ENCODE measurements around the gene HDAC4. TPM values are rescaled to one million over a fixed set of nuclear protein-coding genes. Genes with fewer than 3 reads are reported as not detected.

The HDAC4 gene
- total and polyA plus RNA-seq, 2 experiments from 2014 or later, result 8.1 to 41.8 TPM

DNA sequence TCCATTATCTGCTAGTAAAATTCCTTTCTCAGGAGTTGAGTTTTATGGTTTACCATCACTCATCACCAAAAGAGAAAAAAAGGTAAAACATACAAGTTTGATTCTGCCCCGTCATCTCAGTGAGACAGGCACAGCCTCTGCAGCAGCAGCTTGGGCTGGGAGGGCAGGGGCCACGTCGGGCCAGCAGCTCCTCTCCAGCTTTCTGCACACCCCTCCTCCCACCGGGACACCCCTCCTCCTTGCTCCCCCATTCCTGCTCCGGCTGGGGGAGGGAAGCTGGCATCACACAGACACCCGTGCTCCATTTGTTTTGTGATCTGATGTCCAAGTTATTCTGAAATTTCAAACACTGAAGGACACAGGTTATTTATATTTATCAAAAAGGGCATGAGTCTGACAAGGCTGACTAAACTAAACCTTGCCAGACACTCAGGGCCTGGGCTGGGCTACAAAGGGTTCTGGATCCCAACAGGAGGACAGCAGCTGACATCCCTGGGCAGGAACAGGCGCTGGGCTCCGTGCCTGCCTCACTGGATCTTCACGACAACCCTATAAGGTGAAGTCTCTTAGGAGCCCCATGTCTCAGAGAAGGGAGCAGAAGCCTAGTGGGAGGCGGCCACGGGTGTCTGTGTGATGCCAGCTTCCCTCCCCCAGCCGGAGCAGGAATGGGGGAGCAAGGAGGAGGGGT, 71.4 kb downstream of the HDAC4 start (continued):
- TF ChIP-seq, protein P1, sequence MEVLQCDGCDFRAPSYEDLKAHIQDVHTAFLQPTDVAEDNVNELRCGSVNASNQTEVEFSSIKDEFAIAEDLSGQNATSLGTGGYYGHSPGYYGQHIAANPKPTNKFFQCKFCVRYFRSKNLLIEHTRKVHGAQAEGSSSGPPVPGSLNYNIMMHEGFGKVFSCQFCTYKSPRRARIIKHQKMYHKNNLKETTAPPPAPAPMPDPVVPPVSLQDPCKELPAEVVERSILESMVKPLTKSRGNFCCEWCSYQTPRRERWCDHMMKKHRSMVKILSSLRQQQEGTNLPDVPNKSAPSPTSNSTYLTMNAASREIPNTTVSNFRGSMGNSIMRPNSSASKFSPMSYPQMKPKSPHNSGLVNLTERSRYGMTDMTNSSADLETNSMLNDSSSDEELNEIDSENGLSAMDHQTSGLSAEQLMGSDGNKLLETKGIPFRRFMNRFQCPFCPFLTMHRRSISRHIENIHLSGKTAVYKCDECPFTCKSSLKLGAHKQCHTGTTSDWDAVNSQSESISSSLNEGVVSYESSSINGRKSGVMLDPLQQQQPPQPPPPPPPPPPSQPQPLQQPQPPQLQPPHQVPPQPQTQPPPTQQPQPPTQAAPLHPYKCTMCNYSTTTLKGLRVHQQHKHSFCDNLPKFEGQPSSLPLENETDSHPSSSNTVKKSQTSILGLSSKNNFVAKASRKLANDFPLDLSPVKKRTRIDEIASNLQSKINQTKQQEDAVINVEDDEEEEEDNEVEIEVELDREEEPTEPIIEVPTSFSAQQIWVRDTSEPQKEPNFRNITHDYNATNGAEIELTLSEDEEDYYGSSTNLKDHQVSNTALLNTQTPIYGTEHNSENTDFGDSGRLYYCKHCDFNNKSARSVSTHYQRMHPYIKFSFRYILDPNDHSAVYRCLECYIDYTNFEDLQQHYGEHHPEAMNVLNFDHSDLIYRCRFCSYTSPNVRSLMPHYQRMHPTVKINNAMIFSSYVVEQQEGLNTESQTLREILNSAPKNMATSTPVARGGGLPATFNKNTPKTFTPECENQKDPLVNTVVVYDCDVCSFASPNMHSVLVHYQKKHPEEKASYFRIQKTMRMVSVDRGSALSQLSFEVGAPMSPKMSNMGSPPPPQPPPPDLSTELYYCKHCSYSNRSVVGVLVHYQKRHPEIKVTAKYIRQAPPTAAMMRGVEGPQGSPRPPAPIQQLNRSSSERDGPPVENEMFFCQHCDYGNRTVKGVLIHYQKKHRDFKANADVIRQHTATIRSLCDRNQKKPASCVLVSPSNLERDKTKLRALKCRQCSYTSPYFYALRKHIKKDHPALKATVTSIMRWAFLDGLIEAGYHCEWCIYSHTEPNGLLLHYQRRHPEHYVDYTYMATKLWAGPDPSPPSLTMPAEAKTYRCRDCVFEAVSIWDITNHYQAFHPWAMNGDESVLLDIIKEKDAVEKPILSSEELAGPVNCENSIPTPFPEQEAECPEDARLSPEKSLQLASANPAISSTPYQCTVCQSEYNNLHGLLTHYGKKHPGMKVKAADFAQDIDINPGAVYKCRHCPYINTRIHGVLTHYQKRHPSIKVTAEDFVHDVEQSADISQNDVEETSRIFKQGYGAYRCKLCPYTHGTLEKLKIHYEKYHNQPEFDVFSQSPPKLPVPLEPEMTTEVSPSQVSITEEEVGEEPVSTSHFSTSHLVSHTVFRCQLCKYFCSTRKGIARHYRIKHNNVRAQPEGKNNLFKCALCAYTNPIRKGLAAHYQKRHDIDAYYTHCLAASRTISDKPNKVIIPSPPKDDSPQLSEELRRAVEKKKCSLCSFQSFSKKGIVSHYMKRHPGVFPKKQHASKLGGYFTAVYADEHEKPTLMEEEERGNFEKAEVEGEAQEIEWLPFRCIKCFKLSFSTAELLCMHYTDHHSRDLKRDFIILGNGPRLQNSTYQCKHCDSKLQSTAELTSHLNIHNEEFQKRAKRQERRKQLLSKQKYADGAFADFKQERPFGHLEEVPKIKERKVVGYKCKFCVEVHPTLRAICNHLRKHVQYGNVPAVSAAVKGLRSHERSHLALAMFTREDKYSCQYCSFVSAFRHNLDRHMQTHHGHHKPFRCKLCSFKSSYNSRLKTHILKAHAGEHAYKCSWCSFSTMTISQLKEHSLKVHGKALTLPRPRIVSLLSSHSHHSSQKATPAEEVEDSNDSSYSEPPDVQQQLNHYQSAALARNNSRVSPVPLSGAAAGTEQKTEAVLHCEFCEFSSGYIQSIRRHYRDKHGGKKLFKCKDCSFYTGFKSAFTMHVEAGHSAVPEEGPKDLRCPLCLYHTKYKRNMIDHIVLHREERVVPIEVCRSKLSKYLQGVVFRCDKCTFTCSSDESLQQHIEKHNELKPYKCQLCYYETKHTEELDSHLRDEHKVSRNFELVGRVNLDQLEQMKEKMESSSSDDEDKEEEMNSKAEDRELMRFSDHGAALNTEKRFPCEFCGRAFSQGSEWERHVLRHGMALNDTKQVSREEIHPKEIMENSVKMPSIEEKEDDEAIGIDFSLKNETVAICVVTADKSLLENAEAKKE (CRISPR knock-in tag; IDR thresholded peaks at IDR 0.05), result no peak
- TF ChIP-seq POLR2AphosphoS5 (IDR thresholded peaks at IDR 0.05; ENCODE audit: low read depth) (no peak), ZNF331 (CRISPR knock-in tag; IDR thresholded peaks at IDR 0.05; ENCODE audit: low read depth) (no peak), JUNB (IDR thresholded peaks at IDR 0.05; ENCODE audit: unreplicated experiment) (no peak), EZH2 (IDR thresholded peaks at IDR 0.05; ENCODE audit: low read depth, unreplicated experiment) (no peak), EZH2phosphoT487 (IDR thresholded peaks at IDR 0.05; ENCODE audit: unreplicated experiment) (no peak)

DNA sequence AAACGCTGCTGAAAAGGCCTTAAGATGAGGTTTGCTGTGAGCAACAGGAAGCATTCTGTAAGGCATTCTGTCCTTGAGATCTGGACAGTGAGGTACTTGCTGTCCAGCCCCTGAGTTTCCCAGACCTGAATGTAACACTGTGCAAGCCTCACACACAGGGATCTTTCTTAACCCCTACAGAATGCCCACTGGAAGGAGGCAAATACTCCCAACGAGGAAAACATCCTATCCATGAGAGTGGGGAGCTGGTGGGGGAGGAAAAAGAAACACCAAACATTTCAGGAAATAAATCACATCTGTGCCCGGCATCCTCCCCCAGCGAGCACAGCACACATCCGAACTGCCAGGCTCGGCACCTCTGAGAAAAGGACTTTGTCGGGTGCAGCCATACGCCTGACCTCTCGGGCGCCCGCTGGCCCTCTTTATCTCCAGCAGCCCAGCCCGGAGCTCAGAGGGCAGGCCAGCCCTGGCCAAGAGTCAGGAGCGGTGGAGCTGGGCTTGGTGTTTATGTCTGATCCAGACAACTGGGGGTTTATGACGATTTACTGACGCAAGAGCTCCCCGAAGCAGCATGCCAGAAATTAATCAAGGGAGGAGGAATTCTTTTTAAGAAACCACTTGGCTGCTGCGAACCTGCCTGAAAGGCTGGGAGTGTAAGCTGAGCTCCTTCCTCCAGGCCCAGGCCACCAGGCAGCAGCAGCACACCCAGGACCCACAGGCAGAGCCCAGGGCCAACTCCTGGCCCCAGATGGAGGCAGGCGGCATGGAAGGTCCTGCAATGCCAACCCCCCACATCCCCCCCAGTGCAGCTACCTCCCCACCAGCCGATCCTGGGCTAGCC, 72.2 kb downstream of the HDAC4 start:
- ATAC-seq (peak; percentile 57), DNase-seq (ENCODE audit: low spot score) (no peak)
- Mint-ChIP-seq H3K4me3 (no peak overlapping the region), H3K9me3 (no peaks in the 10 kb centered on the region), H3K27me3 (ENCODE audit: insufficient read depth, low read depth, poor library complexity) (peaks cover 2% of the 10 kb centered on the region), H3K27ac (peak overlapping the region; percentile 87; the same call in 1 of the 2 replicates), H3K4me1 (peaks cover 49% of the 10 kb centered on the region), H3K36me3 (ENCODE audit: low read depth) (no peaks in the 10 kb centered on the region; the same call in 1 of the 3 replicates)
- Histone ChIP-seq H3K79me2 (replicated peaks; ENCODE audit: insufficient read depth) (peaks cover 92% of the 10 kb centered on the region), H3K27ac (ENCODE audit: low read depth) (0 out of 2 replicates have a peak overlapping the region, but pooled peaks have one; percentile 63), H3F3A (replicated peaks; ENCODE audit: low read depth) (no peaks in the 10 kb centered on the region), H3K4me2 (no peak overlapping the region), H3K27me3 (ENCODE audit: insufficient read depth) (no peaks in the 10 kb centered on the region), H3K4me1 (ENCODE audit: insufficient read depth) (peaks cover 9% of the 10 kb centered on the region; the same call in 1 of the 2 replicates), H4K20me1 (replicated peaks; ENCODE audit: insufficient read depth) (peaks cover 4% of the 10 kb centered on the region; the same call in 1 of the 2 replicates), H3K9me2 (ENCODE audit: insufficient read depth) (no peaks in the 10 kb centered on the region), H3K4me3 (no peak overlapping the region), H3K36me3 (ENCODE audit: insufficient read depth) (no peaks in the 10 kb centered on the region), H2AFZ (no peak overlapping the region)
- TF ChIP-seq CREB1 (CRISPR knock-in tag; IDR thresholded peaks at IDR 0.05; ENCODE audit: low read depth) (no peak), JUNB (IDR thresholded peaks at IDR 0.05; ENCODE audit: unreplicated experiment) (no peak), ZNF331 (CRISPR knock-in tag; IDR thresholded peaks at IDR 0.05; ENCODE audit: low read depth) (no peak), EZH2phosphoT487 (IDR thresholded peaks at IDR 0.05; ENCODE audit: unreplicated experiment) (no peak)
- TF ChIP-seq, protein P2, sequence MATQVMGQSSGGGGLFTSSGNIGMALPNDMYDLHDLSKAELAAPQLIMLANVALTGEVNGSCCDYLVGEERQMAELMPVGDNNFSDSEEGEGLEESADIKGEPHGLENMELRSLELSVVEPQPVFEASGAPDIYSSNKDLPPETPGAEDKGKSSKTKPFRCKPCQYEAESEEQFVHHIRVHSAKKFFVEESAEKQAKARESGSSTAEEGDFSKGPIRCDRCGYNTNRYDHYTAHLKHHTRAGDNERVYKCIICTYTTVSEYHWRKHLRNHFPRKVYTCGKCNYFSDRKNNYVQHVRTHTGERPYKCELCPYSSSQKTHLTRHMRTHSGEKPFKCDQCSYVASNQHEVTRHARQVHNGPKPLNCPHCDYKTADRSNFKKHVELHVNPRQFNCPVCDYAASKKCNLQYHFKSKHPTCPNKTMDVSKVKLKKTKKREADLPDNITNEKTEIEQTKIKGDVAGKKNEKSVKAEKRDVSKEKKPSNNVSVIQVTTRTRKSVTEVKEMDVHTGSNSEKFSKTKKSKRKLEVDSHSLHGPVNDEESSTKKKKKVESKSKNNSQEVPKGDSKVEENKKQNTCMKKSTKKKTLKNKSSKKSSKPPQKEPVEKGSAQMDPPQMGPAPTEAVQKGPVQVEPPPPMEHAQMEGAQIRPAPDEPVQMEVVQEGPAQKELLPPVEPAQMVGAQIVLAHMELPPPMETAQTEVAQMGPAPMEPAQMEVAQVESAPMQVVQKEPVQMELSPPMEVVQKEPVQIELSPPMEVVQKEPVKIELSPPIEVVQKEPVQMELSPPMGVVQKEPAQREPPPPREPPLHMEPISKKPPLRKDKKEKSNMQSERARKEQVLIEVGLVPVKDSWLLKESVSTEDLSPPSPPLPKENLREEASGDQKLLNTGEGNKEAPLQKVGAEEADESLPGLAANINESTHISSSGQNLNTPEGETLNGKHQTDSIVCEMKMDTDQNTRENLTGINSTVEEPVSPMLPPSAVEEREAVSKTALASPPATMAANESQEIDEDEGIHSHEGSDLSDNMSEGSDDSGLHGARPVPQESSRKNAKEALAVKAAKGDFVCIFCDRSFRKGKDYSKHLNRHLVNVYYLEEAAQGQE (IDR thresholded peaks at IDR 0.05; ENCODE audit: unreplicated experiment), result no peak

Data from GM23338 (cell line).